Measurements from ENCODE around the gene PUDP.

GRCh38 chrX:7059214-7059838 is 88.6 kb downstream of the PUDP start:
- TF ChIP-seq POLR2A (IDR thresholded peaks at IDR 0.05): no peak
- TF ChIP-seq, protein P1, sequence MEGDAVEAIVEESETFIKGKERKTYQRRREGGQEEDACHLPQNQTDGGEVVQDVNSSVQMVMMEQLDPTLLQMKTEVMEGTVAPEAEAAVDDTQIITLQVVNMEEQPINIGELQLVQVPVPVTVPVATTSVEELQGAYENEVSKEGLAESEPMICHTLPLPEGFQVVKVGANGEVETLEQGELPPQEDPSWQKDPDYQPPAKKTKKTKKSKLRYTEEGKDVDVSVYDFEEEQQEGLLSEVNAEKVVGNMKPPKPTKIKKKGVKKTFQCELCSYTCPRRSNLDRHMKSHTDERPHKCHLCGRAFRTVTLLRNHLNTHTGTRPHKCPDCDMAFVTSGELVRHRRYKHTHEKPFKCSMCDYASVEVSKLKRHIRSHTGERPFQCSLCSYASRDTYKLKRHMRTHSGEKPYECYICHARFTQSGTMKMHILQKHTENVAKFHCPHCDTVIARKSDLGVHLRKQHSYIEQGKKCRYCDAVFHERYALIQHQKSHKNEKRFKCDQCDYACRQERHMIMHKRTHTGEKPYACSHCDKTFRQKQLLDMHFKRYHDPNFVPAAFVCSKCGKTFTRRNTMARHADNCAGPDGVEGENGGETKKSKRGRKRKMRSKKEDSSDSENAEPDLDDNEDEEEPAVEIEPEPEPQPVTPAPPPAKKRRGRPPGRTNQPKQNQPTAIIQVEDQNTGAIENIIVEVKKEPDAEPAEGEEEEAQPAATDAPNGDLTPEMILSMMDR (IDR thresholded peaks at IDR 0.05): no peak

Measured in testis (tissue), 2 donors.